Motor neuron (in vitro differentiated cells): Measurements from ENCODE around the gene SLC22A12. TPM values are rescaled to one million over a fixed set of nuclear protein-coding genes. Genes with fewer than 3 reads are reported as not detected.
A peak's percentile ranks its signal among the peaks of the same experiment; 100 is the strongest.

Source experiments
- ATAC-seq, 8 experiments: fragments of 200-7000 bp; cut with Tn5 transposase; replicated peaks in 6 of 8; 2 replicates each; pipeline ENCODE4 v1.8.0; 2021; ENCODE audit warnings: mild to moderate bottlenecking in 8 of 8, moderate library complexity in 8 of 8
- H3K27ac ChIP-seq, 2 donors: fragments of 250-450 bp; sonication (Bioruptor Pico); 2 replicates each; pipeline ENCODE4 v1.9.0; 2021; ENCODE audit warnings: antibody characterized with exemption in 2 of 2, mild to moderate bottlenecking in 2 of 2, moderate library complexity in 1 of 2
- H3K4me1 ChIP-seq, 2 donors: fragments of 250-450 bp; sonication (Bioruptor Pico); replicated peaks in 1 of 2; 2 replicates each; pipeline ENCODE4 v1.6.1; 2021; ENCODE audit warnings: antibody characterized with exemption in 2 of 2, mild to moderate bottlenecking in 2 of 2, moderate library complexity in 1 of 2
- H3K4me3 ChIP-seq, 5 donors: fragments of 250-450 bp; sonication (Bioruptor Pico); 2 replicates each; pipeline ENCODE4 v1.9.0; 2021; ENCODE audit warnings: antibody characterized with exemption in 5 of 5, mild to moderate bottlenecking in 5 of 5, moderate library complexity in 4 of 5
- WGBS, 10 experiments: fragments of 450-650 bp; shearing (Covaris generic); methylation state at CpG; one replicate each; pipeline ENCODE4 v1.0.0; 2022; 5-methylcytosine and 5-hydroxymethylcytosine counted together
- in situ Hi-C, 9 experiments: fragments of 400-800 bp; cut with MboI; loops; one replicate each; pipeline ENCODE4 v1.15.0; 2021; ENCODE audit warnings: low sequenced_read_pairs in 9 of 9, low pct_unique_long_range_greater_than_20kb in 2 of 9; ENCODE audit not compliant: unreplicated experiment in 9 of 9
- total RNA-seq, 8 experiments: library from RNA; unstranded; fragments of 300-600 nt; gene quantifications; 2 replicates each; pipeline versions ENCODE4 v1.2.3 to v1.2.4, GENCODE V29; 2022

Gene SLC22A12
- total RNA-seq, 8 experiments from 2014 or later, result 0.05 to 0.62 (median 0.22) TPM; not detected in 4

- in situ Hi-C loops, result no loop called here
- peak in 4 of 8 experiments; percentile 15 to 58 (median 48) for ATAC-seq
- peak overlapping the region; percentile 63 to 96 (median 78) for H3K4me3 ChIP-seq
- H3K27ac ChIP-seq, result peak overlapping the region; percentile 77 to 91
- H3K4me1 ChIP-seq, result peaks cover 33 to 42% of the 10 kb centered on the region in 2 donors
- WGBS, 10 experiments, result 0% methylated on average over 1 to 2 of the region's 19 CpGs; no CpG with 5 or more reads in 6 of the 10 experiments
Measured at GRCh38 chr11:64643920-64644646, 53.1 kb downstream of the SLC22A12 start.

- 0 to 36% (median 6%) methylated on average over 1 to 3 of the region's 11 CpGs; no CpG with 5 or more reads in 6 of the 10 experiments for WGBS, 10 experiments
- peak overlapping the region; percentile 77 to 91 for H3K27ac ChIP-seq
- H3K4me3 ChIP-seq, result peak overlapping the region in 4 of 5 donors; percentile 63 to 96 (median 82)
- in situ Hi-C loops, result no loop called here
- peak in 7 of 8 experiments; percentile 9 to 72 (median 60) for ATAC-seq
- H3K4me1 ChIP-seq, result peaks cover 32 to 47% of the 10 kb centered on the region in 2 donors
Measured at GRCh38 chr11:64644647-64645275, 53.7 kb downstream of the SLC22A12 start.

- no peak overlapping the region for H3K27ac ChIP-seq
- peaks cover 32 to 42% of the 10 kb centered on the region in 2 donors for H3K4me1 ChIP-seq
- no peak overlapping the region for H3K4me3 ChIP-seq
- WGBS, 10 experiments, result 83 to 100% (median 90%) methylated on average over 1 to 6 of the region's 9 CpGs; no CpG with 5 or more reads in 5 of the 10 experiments
- ATAC-seq, result peak in 3 of 8 experiments; percentile 24 to 55 (median 45)
- in situ Hi-C loops, result no loop called here
Measured at GRCh38 chr11:64647019-64647779, 56.2 kb downstream of the SLC22A12 start.

- H3K27ac ChIP-seq, result no peak overlapping the region
- no peak overlapping the region for H3K4me3 ChIP-seq
- WGBS, 10 experiments, result 56 to 100% (median 94%) methylated on average over 1 to 7 of the region's 9 CpGs; no CpG with 5 or more reads in 7 of the 10 experiments
- no peak for ATAC-seq
- in situ Hi-C loops, result no loop called here
- peaks cover 41 to 50% of the 10 kb centered on the region in 2 donors for H3K4me1 ChIP-seq
Measured at GRCh38 chr11:64648551-64648950, 57.5 kb downstream of the SLC22A12 start.

GRCh38 chr11:64649291-64649697 lies 58.3 kb downstream of the SLC22A12 start:
- Histone ChIP-seq H3K4me1 (peaks cover 33 to 45% of the 10 kb centered on the region in 2 donors), H3K27ac (no peak overlapping the region), H3K4me3 (no peak overlapping the region)
- WGBS, 10 experiments, result 5 to 100% (median 19%) methylated on average over 1 to 6 of the region's 6 CpGs; no CpG with 5 or more reads in 5 of the 10 experiments
- peak in 2 of 8 experiments; percentile 10 to 23 for ATAC-seq
- in situ Hi-C loops, result no loop called here

- no peak for ATAC-seq
- no peak overlapping the region for H3K4me3 ChIP-seq
- no peak overlapping the region for H3K27ac ChIP-seq
- H3K4me1 ChIP-seq, result peaks cover 16 to 28% of the 10 kb centered on the region in 2 donors
- in situ Hi-C loops, result loop anchor here in 1 of 9 experiments (10.0 kb wide), 1 partner anchor 196 kb away; no protein-coding TSS in a partner anchor
- WGBS, 10 experiments, result 52 to 91% (median 83%) methylated on average over 4 to 9 of the region's 18 CpGs; no CpG with 5 or more reads in 6 of the 10 experiments
Measured at GRCh38 chr11:64650923-64651523, 60.0 kb downstream of the SLC22A12 start.

Other genes with a start within 250 kb of the SLC22A12 start
- gene RPS6KA4, start 232.1 kb upstream of the SLC22A12 start, total RNA-seq, result 10 to 100 TPM in 4 of 8 experiments, 1 to 10 TPM in 4; 5.0 to 48.1 (median 12.3) TPM
- 1 to 10 TPM in 1 of 8 experiments, under 1 TPM in 7; 0.18 to 1.8 (median 0.36) TPM for gene SLC22A11, start 35.3 kb upstream of the SLC22A12 start, total RNA-seq
- 100 to 1,000 TPM in 3 of 8 experiments, 10 to 100 TPM in 2, 1 to 10 TPM in 2, under 1 TPM in 1; 0.51 to 120 (median 71.9) TPM for gene NRXN2, start 132.0 kb downstream of the SLC22A12 start, total RNA-seq
- gene RASGRP2, start 152.9 kb downstream of the SLC22A12 start, total RNA-seq, result 1 to 10 TPM in 7 of 8 experiments, under 1 TPM in 1; 0.63 to 5.5 (median 2.1) TPM
- 10 to 100 TPM in 1 of 8 experiments, 1 to 10 TPM in 5, under 1 TPM in 2; 0.31 to 12.8 (median 2.2) TPM for gene PYGM, start 168.8 kb downstream of the SLC22A12 start, total RNA-seq
- gene SF1, start 187.3 kb downstream of the SLC22A12 start, total RNA-seq, result 100 to 1,000 TPM in 4 of 8 experiments, 10 to 100 TPM in 4; 65.8 to 317 (median 98.9) TPM
- gene MAP4K2, start 212.0 kb downstream of the SLC22A12 start, total RNA-seq, result 10 to 100 TPM in 3 of 8 experiments, 1 to 10 TPM in 5; 3.0 to 15.7 (median 7.2) TPM
- gene MEN1, start 219.3 kb downstream of the SLC22A12 start, total RNA-seq, result 10 to 100 TPM; 12.8 to 28.2 (median 17.3) TPM